Gastroesophageal sphincter (tissue), 3 donors: ENCODE data around the gene TRAPPC2L.

ENCODE experiments used
- CTCF ChIP-seq, 4 experiments: fragments of 200-600 bp in 2 of 4; fragments of 450-650 bp in 2 of 4; sonication (generic) in 1 of 4; IDR thresholded peaks; one replicate each; pipeline ENCODE4 v1.5.1; 2017 to 2019; ENCODE audit warnings: antibody characterized with exemption in 4 of 4, mild to moderate bottlenecking in 2 of 4, moderate library complexity in 2 of 4
- EP300 ChIP-seq: sonication (generic); formaldehyde crosslinking; IDR thresholded peaks from one replicate; pipeline ENCODE4 v1.6.1; 2017; ENCODE audit warnings: antibody characterized with exemption, mild to moderate bottlenecking
- POLR2A ChIP-seq, 2 donors: fragments of 450-650 bp; IDR thresholded peaks; one replicate each; pipeline ENCODE4 v1.6.1; 2017; ENCODE audit warnings: antibody characterized with exemption in 2 of 2, mild to moderate bottlenecking in 2 of 2, moderate library complexity in 1 of 2

GRCh38 chr16:88881007-88881615, 24.2 kb downstream of the TRAPPC2L start:
- no peak for TF ChIP-seq POLR2A (IDR thresholded peaks at IDR 0.05)
- no peak for TF ChIP-seq CTCF (IDR thresholded peaks at IDR 0.05)
- TF ChIP-seq EP300: no peak
